Effector memory CD8-positive, alpha-beta T cell (primary cell): ENCODE measurements around the gene CHAC1.
A peak's percentile ranks its signal among the peaks of the same experiment; 100 is the strongest.

Experiments
- ATAC-seq: fragments of 150-1000 bp; cut with Tn5 transposase; replicated peaks from 2 replicates; pipeline ENCODE4 v1.10.0; 2021; ENCODE audit warnings: mild to moderate bottlenecking, moderate library complexity
- DNase-seq, 3 experiments: peaks; one replicate each; pipeline ENCODE4 v3.0.0; 2021
- H3K27ac Mint-ChIP-seq, 2 donors: one replicate each; pipeline ENCODE4 v1.8.0; 2022; ENCODE audit warnings: mild to moderate bottlenecking in 2 of 2, mixed read lengths in 2 of 2, moderate library complexity in 2 of 2
- H3K27me3 Mint-ChIP-seq, 2 donors: one replicate each; pipeline ENCODE4 v1.8.0; 2022; ENCODE audit warnings: mixed read lengths in 2 of 2
- H3K36me3 Mint-ChIP-seq: one replicate; pipeline ENCODE4 v1.8.0; 2022; ENCODE audit warnings: mild to moderate bottlenecking, moderate library complexity, mixed read lengths; ENCODE audit not compliant: insufficient read depth
- H3K4me1 Mint-ChIP-seq, 2 donors: one replicate each; pipeline ENCODE4 v1.8.0; 2022; ENCODE audit warnings: low read depth in 2 of 2, mixed read lengths in 2 of 2
- H3K4me3 Mint-ChIP-seq, 2 donors: one replicate each; pipeline ENCODE4 v1.8.0; 2022; ENCODE audit warnings: mild to moderate bottlenecking in 2 of 2, mixed read lengths in 2 of 2, moderate library complexity in 2 of 2
- H3K9me3 Mint-ChIP-seq, 2 donors: one replicate each; pipeline ENCODE4 v1.8.0; 2022; ENCODE audit warnings: mixed read lengths in 2 of 2
- total RNA-seq, 9 experiments: gene quantifications; one replicate each; lab custom pipeline; 2026; lab: John Stamatoyannopoulos, UW

CHAC1 gene, protein sequence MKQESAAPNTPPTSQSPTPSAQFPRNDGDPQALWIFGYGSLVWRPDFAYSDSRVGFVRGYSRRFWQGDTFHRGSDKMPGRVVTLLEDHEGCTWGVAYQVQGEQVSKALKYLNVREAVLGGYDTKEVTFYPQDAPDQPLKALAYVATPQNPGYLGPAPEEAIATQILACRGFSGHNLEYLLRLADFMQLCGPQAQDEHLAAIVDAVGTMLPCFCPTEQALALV
- total RNA-seq, result 0 to 75.8 (median 18.6) reads per million in 9 experiments

DNA sequence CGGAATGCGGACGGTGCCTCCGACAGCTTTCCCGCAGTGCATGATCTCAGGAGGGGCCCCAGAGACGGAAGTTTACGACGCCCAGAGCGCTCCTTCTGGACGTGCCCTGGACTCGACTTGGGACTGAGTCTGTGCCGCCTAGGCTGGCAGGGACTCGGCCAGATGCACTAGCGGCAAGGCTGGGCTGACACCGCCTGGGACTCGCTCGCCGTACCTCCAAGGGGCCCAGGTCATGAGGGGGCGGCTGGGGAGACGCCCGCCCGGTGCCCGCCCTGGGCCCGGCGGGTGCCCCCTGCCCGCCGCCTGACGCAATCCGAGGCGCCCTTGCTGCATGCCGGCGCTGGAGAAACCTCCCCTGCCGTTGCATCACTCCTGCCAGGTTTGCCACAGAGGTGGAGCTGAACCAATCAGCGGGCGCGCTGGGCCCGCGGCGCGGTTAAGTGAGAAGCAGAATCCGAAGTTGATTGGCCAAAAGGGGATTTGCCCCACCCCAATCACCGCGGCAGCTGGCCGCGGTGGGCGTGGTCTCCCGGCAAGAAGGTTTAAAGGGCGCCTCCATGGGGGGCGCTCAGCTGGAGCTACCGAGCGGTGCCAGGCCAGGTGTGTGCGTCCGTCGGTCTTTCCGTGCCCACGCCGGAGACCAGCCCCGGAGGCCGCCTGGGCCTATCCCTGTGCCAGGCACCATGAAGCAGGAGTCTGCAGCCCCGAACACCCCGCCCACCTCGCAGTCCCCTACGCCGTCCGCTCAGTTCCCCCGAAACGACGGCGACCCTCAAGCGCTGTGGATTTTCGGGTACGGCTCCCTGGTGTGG is at the start of gene CHAC1:
Gene CHAC1, plus strand, starts transcription at position 571 of the 812 bp plus-strand sequence. Its CDS starts 113 bp downstream, at position 684.
- peak within 1 kb of the TSS; percentile 13 to 89 for H3K27ac Mint-ChIP-seq
- H3K9me3 Mint-ChIP-seq, result no peaks in the 10 kb centered on the region
- H3K36me3 Mint-ChIP-seq, result peaks cover 7% of the 10 kb centered on the region
- H3K27me3 Mint-ChIP-seq, result peaks cover 5 to 24% of the 10 kb centered on the region in 2 donors
- H3K4me1 Mint-ChIP-seq, result peaks cover 10 to 11% of the 10 kb centered on the region in 2 donors
- DNase-seq, result peak; percentile 86 to 89 (median 89)
- peak; percentile 97 for ATAC-seq
- H3K4me3 Mint-ChIP-seq, result peak within 1 kb of the TSS; percentile 90

DNA sequence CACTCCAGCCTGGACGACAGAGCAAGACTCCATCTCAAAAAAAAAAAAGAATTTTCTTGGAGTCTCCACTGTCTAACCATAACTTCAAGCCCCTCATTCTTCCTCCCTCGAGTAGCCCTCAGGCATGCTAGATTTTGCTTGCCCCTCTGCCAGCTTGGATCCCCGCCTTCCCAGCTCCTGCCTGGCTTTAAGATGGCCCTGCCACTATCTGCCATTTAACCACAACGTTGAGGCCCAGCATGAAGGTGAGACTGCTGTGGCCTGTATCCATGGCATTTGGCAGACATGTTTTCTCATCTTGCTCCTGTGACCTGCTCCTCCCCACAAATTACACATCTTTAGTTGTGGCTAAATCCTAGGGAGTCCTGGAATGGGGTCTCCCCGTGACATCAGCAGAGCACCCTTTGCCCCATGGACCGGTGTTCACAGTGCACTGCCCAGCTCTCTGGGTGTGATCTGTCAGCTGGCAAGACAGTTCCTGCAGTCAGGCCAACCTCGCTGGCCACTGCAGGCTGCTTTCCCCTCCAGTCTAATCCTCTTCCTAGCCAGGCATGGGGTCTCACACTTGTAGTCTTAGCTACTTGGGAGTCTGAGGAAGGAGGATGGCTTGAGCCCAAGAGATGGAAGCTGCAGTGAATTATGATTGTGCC is 48.6 kb upstream of the CHAC1 start:
- DNase-seq, result no peak
- Mint-ChIP-seq H3K36me3 (peaks cover 47% of the 10 kb centered on the region), H3K27me3 (no peaks in the 10 kb centered on the region), H3K4me3 (no peak overlapping the region), H3K9me3 (no peaks in the 10 kb centered on the region), H3K27ac (peak overlapping the region in 1 of 2 donors; percentile 82), H3K4me1 (peaks cover 14 to 38% of the 10 kb centered on the region in 2 donors)
- no peak for ATAC-seq

DNA sequence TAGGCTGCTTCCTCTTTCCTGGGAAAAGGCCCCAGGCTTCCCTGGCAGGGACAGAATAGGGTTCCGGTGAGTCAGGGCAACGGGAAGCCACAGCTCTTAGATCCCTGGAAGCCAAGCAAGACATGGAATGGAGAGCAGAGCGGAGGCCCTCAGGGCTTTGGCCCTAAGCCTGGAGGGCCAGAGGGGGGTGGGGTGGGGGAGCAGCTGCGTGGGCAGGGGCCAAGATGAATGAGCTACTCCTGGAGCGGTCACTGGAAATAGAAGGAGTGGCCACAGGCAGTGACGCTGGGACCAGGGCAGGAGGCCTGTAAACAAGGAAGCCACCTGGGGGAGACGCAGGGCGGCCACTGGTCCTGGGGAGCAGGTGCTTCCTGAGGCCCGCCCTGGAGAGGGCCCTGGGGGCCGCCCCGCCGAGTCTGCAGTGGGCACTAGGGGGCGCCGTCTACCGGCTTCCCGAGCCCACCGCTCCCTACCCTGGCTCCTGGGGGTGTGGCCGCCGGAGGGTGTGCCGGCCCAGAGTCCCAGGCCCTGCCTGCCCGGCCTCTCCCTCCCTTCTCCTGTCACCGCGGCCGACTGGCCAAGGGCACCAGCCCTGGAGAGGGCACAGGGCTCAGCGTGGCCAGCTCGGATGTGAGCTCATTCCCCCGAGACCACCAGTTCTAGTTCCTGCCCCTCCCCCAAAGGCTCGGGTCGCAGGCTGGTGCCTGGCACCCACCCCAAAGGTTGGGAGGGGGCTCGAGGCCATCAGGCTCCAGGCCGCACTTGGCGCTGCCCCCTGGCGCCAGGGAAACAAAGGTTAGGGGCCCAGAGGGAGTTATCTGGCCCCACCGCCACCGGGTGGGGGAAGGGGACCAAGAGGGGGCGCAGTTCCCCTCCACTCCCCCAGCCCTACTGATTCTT is 46.9 kb upstream of the CHAC1 start:
- peak; percentile 64 to 70 (median 67) for DNase-seq
- Mint-ChIP-seq H3K4me1 (peaks cover 14 to 29% of the 10 kb centered on the region in 2 donors), H3K36me3 (peaks cover 33% of the 10 kb centered on the region), H3K27ac (peak overlapping the region; percentile 88 to 93), H3K9me3 (no peaks in the 10 kb centered on the region), H3K27me3 (no peaks in the 10 kb centered on the region), H3K4me3 (peak overlapping the region; percentile 81 to 91)
- ATAC-seq, result peak; percentile 62

DNA sequence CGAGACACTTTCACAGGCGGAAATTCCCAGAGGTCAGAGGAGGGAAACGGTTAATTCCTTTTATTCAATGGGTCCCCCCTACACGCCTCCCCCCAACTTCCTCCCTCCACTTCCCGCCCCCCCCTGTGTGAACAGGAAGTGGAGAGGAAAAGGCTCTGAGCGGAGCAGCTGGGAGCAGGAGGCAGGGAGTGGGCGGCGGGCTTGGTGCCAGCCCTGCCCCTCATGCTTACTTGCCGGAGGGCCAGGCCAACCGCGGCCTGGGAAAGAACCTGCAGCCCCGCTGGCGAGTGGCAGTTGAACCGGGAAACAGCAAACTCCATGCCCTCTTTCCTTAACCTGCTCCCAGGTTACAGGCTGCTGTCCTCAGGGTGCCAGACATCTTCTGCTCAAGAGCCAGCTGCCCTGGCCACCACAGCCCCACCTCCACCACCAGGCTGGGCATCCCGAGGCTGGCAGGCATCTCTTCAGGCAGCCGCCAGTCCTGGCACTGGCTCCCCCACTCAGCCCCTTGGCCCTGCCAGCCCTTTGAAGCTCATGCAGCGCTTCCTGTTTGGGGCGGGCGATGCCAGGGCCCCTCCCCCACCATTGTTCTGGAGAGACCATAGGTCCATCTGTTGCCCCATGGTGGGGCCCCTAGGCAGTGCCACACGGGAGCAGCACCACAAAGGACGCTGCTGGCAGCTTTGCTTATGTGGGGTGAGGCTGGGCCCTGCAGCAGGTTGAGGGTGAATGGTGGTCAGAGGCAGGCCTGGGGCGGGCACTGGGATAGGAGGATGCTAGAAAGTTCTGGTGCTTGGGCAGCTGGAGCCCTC is 46.1 kb upstream of the CHAC1 start:
- ATAC-seq, result peak; percentile 57
- no peaks in the 10 kb centered on the region for H3K27me3 Mint-ChIP-seq
- H3K27ac Mint-ChIP-seq, result peak overlapping the region; percentile 88 to 93
- peaks cover 14 to 29% of the 10 kb centered on the region in 2 donors for H3K4me1 Mint-ChIP-seq
- DNase-seq, result peak; percentile 51 to 55 (median 52)
- H3K4me3 Mint-ChIP-seq, result peak overlapping the region; percentile 81 to 91
- no peaks in the 10 kb centered on the region for H3K9me3 Mint-ChIP-seq
- peaks cover 29% of the 10 kb centered on the region for H3K36me3 Mint-ChIP-seq

DNA sequence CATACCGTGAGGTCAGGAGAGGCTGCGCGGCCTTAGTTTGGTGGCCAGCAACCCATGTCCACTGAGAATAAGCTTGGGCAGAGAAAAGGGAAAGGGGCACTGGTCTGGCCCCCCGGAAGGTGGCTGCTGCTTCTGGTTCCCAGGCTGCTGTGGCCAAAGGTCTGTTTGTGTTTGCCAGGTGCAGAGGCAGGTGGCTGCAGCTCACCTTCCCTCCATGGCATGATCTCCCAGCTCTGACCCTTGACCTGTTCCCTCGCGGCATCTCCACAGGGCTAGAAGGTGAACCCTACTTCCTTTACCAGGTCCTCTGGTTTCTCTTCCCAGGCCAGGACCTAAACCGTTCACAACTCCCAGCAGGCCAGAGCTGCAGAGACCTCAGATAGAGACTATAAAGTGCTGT is 45.2 kb upstream of the CHAC1 start:
- no peaks in the 10 kb centered on the region for H3K27me3 Mint-ChIP-seq
- H3K4me3 Mint-ChIP-seq, result peak overlapping the region; percentile 81 to 91
- no peaks in the 10 kb centered on the region for H3K9me3 Mint-ChIP-seq
- DNase-seq, result no peak
- peak overlapping the region in 1 of 2 donors; percentile 93 for H3K27ac Mint-ChIP-seq
- H3K4me1 Mint-ChIP-seq, result peaks cover 14 to 29% of the 10 kb centered on the region in 2 donors
- ATAC-seq, result no peak
- H3K36me3 Mint-ChIP-seq, result peaks cover 20% of the 10 kb centered on the region

DNA sequence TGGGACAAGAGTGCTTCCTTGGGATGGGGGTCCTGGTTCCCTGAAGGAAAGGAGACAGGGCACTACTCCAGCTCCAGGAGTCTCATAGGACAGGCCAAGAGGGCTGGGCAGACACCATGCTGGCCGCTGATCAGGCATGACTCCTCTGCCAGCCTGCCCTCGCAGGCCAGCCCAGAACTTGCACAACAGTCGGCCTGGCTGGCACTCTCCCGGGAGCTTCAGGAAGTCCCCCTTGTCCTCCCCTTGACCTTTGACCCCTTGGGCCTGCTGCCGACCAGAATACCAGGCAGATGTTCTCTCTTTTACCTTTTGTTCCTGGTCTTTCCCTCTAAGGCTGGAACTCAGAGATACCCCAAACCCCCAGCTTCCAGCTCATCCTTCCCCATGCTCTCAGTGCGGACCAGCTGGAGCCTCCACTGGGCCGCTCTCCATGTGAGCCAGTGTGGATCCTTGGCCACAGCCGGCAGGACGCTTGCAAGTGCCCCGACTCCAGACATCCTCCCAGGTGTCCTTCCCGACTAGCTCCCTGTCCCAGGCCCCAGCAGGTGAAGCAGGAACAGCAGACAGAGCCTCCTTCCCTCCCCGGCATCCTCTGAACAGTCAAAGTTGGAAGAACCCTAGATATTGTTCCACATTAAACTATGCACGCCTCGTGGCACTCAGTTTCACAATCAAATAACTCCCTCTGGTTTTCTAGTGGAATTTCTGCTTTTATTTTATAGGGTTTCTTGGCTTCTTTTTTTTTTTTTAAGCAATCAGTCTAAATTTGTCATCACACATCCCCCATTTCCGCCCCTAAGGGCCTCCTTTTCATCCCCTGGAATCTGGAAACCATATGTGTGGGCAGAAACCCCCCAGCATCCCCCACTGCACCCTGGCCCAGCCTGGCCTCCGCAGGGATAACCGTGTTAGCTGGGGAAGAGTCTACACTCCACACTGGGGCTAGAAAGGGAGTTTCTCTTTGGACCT is 43.3 kb upstream of the CHAC1 start:
- H3K4me3 Mint-ChIP-seq, result no peak overlapping the region
- peak overlapping the region; percentile 32 to 66 for H3K27ac Mint-ChIP-seq
- no peak for DNase-seq
- H3K36me3 Mint-ChIP-seq, result peaks cover 9% of the 10 kb centered on the region
- no peaks in the 10 kb centered on the region for H3K9me3 Mint-ChIP-seq
- peaks cover 6 to 12% of the 10 kb centered on the region in 2 donors for H3K4me1 Mint-ChIP-seq
- no peak for ATAC-seq
- H3K27me3 Mint-ChIP-seq, result no peaks in the 10 kb centered on the region

DNA sequence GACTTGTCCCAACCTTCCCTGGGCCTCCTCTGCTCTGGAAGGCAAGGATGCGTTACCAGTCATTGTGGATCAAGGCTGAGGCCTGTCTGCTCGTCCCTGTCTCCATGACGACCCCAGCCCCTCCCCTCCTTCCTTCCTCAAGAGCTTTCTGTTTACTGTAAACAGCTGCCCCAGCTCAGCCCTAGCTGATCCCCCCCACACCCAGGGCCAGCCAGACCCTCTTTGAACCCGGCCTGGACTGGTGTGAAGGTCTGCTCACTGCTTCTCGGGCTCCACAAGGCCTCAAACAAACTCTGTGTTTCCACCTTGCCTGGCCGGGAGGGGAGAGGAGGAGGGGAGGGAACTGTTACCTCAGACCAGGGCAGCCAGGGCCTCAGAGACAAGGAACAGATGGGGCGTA is 42.1 kb upstream of the CHAC1 start:
- H3K27me3 Mint-ChIP-seq, result peaks cover 0 to under 1% of the 10 kb centered on the region in 2 donors
- no peak overlapping the region for H3K27ac Mint-ChIP-seq
- no peak for ATAC-seq
- H3K4me1 Mint-ChIP-seq, result peaks cover 6 to 12% of the 10 kb centered on the region in 2 donors
- DNase-seq, result no peak
- H3K36me3 Mint-ChIP-seq, result peaks cover 4% of the 10 kb centered on the region
- no peaks in the 10 kb centered on the region for H3K9me3 Mint-ChIP-seq
- H3K4me3 Mint-ChIP-seq, result no peak overlapping the region

DNA sequence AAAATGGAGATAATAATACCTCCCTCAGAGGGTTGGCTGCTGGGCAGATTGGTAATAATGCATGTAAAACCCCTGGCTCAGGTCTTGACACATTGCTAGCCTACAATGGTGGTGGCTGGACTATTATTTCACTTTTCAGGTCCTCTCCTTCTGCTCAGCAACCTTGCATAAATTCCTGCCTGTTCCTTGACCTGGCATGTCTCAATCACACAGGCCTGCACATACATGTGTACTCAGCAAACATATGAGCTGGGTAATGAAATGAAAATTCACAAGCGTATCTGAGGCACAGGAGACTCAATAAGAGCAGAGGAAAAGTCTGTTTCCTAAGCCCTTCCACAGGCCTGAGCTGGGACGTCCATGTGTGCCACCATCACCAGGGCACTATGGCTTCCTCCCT is 41.6 kb upstream of the CHAC1 start:
- no peak overlapping the region for H3K4me3 Mint-ChIP-seq
- no peak overlapping the region for H3K27ac Mint-ChIP-seq
- H3K4me1 Mint-ChIP-seq, result peaks cover 6 to 12% of the 10 kb centered on the region in 2 donors
- DNase-seq (no peak), ATAC-seq (no peak)
- peaks cover 4% of the 10 kb centered on the region for H3K36me3 Mint-ChIP-seq
- H3K9me3 Mint-ChIP-seq, result no peaks in the 10 kb centered on the region
- peaks cover 0 to 6% of the 10 kb centered on the region in 2 donors for H3K27me3 Mint-ChIP-seq

DNA sequence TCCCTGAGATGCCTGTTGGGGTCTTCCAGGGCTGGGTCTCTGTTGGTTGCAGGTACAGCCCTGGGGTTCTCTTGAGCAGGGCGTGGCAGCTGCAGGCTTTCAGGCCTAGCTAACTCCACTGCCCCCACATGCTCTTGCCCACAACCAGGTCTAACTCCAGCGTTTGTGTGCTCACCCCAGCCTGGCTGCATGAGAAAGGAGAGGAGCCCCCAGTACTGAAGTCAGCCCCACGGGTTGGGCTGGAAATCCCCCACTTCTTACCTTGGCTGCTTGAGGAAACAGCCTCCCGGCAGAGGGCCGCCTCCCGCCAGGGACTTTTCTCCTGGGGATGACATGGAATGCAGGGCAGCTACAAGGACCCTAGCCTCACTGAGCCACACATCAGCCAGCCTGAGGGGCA is 40.8 kb upstream of the CHAC1 start:
- peaks cover 4% of the 10 kb centered on the region for H3K36me3 Mint-ChIP-seq
- H3K27me3 Mint-ChIP-seq, result peaks cover 0 to 12% of the 10 kb centered on the region in 2 donors
- no peaks in the 10 kb centered on the region for H3K9me3 Mint-ChIP-seq
- ATAC-seq, result no peak
- peaks cover 2 to 6% of the 10 kb centered on the region in 2 donors for H3K4me1 Mint-ChIP-seq
- no peak overlapping the region for H3K4me3 Mint-ChIP-seq
- DNase-seq, result no peak
- no peak overlapping the region for H3K27ac Mint-ChIP-seq

DNA sequence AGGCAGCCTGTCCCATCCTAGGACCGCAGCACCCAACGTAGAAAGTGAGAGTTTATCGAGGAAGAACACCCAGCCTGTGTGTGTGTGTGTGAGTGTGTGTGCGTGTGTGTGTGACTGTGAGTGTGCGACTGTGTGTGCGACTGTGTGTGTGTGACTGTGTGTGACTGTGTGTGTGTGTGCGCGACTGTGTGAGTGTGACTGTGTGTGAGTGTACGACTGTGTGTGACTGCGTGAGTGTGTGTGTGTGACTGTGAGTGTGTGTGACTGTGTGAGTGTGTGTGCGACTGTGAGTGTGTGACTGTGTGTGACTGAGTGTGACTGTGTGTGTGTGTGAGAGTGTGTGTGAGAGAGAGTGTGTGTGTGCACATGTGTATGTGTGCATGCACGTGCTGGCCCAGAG is 39.3 kb upstream of the CHAC1 start:
- no peak overlapping the region for H3K27ac Mint-ChIP-seq
- DNase-seq, result no peak
- no peak for ATAC-seq

DNA sequence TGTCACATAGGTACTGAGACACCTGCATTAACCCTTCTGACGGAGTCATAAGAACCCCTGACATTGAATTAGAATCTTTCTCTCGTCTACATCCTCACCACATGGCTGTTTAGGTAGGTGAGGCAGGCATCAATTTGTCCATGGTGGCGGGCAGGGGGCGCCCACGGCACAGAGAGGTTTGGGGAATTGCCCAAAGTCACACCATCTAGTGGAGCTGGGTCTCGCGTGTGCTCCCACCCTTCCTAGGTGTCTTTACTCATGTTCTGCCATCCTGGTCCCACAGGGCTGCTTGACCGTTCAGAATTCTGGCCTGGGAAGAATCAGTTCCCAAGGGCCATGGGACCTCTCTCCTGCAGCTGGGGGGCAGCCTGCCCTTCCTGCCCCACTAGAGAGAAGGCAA is 38.8 kb upstream of the CHAC1 start:
- ATAC-seq, result no peak
- H3K36me3 Mint-ChIP-seq, result no peaks in the 10 kb centered on the region
- no peak overlapping the region for H3K27ac Mint-ChIP-seq

More for the DNA sequence above, 39.3 kb upstream of the CHAC1 start:
- Mint-ChIP-seq H3K36me3 (no peaks in the 10 kb centered on the region), H3K9me3 (no peaks in the 10 kb centered on the region), H3K4me3 (no peak overlapping the region), H3K4me1 (no peaks in the 10 kb centered on the region), H3K27me3 (peaks cover 0 to 12% of the 10 kb centered on the region in 2 donors)

More for the DNA sequence above, 38.8 kb upstream of the CHAC1 start:
- peaks cover 0 to 12% of the 10 kb centered on the region in 2 donors for H3K27me3 Mint-ChIP-seq
- H3K9me3 Mint-ChIP-seq, result no peaks in the 10 kb centered on the region
- DNase-seq, result no peak
- no peak overlapping the region for H3K4me3 Mint-ChIP-seq
- no peaks in the 10 kb centered on the region for H3K4me1 Mint-ChIP-seq
